DND-41 (cell line): ENCODE data around the gene TAF1L.
"Not testable (repeated sequence)": the region's sequence is repeated elsewhere in the genome, so short reads cannot be mapped to it uniquely, and the experiment has no call there.

ENCODE experiments used
- ATAC-seq: fragments of 200-7000 bp; cut with Tn5 transposase; 3 replicates; pipeline ENCODE4 v1.9.1; 2021; ENCODE audit warnings: low read depth; ENCODE audit not compliant: insufficient read depth
- DNase-seq: peaks from one replicate; pipeline ENCODE4 v3.0.0-alpha.2; 2020
- H2AFZ ChIP-seq: 2 replicates; pipeline ENCODE4 v1.6.0; 2012; ENCODE audit warnings: low read depth, low read length
- H3K27ac ChIP-seq: 2 replicates; pipeline ENCODE4 v1.5.1; 2012; ENCODE audit warnings: low read length, inconsistent platforms
- H3K27me3 ChIP-seq: fragments of 200-600 bp; sonication (generic); 2 replicates; pipeline ENCODE4 v1.6.0; 2012; ENCODE audit warnings: low read length, mild to moderate bottlenecking, inconsistent platforms; ENCODE audit not compliant: insufficient read depth, poor library complexity
- H3K36me3 ChIP-seq: 2 replicates; pipeline ENCODE4 v1.5.1; 2012; ENCODE audit warnings: low read length, inconsistent platforms; ENCODE audit not compliant: insufficient read depth
- H3K4me1 ChIP-seq: 2 replicates; pipeline ENCODE4 v1.5.1; 2012; ENCODE audit warnings: mild to moderate bottlenecking, low read length; ENCODE audit not compliant: insufficient read depth
- H3K4me2 ChIP-seq: 2 replicates; pipeline ENCODE4 v1.6.0; 2012; ENCODE audit warnings: mild to moderate bottlenecking, moderate library complexity, low read length, inconsistent platforms; ENCODE audit not compliant: insufficient read depth
- H3K4me3 ChIP-seq, 2 experiments: fragments of 200-600 bp in 1 of 2; shearing (Covaris generic) in 1 of 2; 2 replicates each; pipeline ENCODE4 v1.5.1; 2012 to 2016; ENCODE audit warnings: inconsistent platforms in 2 of 2, low read length in 2 of 2, mild to moderate bottlenecking in 2 of 2, low read depth in 1 of 2, moderate library complexity in 1 of 2
- H3K79me2 ChIP-seq: 2 replicates; pipeline ENCODE4 v1.6.0; 2012; ENCODE audit warnings: low read length, inconsistent platforms; ENCODE audit not compliant: insufficient read depth
- H3K9ac ChIP-seq: 2 replicates; pipeline ENCODE4 v1.6.0; 2012; ENCODE audit warnings: low read depth, mild to moderate bottlenecking, inconsistent platforms, low read length, moderate library complexity
- H3K9me3 ChIP-seq: 2 replicates; pipeline ENCODE4 v1.5.1; 2012; ENCODE audit warnings: low read length, moderate library complexity, mild to moderate bottlenecking, inconsistent platforms; ENCODE audit not compliant: insufficient read depth, severe bottlenecking
- H4K20me1 ChIP-seq: 2 replicates; pipeline ENCODE4 v1.6.0; 2012; ENCODE audit warnings: low read length; ENCODE audit not compliant: insufficient read depth
- CTCF ChIP-seq: IDR thresholded peaks from 2 replicates; pipeline ENCODE4 v1.5.1; 2012; ENCODE audit warnings: borderline replicate concordance, low read length, moderate library complexity, mild to moderate bottlenecking; ENCODE audit not compliant: poor library complexity, severe bottlenecking; ENCODE audit errors: extremely low read depth
- EZH2 ChIP-seq: IDR thresholded peaks from 3 replicates; pipeline ENCODE4 v1.6.1; 2012; ENCODE audit warnings: borderline replicate concordance, low read depth, mild to moderate bottlenecking, moderate library complexity, low read length, inconsistent platforms; ENCODE audit not compliant: severe bottlenecking

TAF1L gene

DNA sequence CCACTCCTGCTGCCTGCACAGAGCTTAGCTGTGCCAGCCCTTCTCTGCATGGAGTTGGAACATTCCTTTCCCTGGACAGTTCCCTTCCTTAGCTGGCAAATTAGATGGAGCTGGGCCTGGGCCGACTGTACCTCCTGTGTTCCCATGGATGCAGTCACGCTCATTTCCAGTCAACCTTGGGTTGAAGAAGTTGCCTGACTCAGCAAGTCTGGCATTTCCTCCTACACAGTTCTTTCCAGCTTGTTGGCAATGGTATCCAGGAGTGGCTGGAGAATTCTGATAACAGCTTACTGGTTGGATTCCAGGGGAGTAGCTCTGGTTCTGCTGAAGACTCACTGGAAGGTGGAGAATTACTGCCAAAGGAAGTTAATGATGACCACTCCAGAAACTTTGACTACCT lies 9.2 kb upstream of the TAF1L start:
- Histone ChIP-seq H3K4me1 (no peaks in the 10 kb centered on the region), H3K27me3 (no peaks in the 10 kb centered on the region), H3K9me3 (no peaks in the 10 kb centered on the region), H2AFZ (no peak overlapping the region), H3K36me3 (no peaks in the 10 kb centered on the region), H3K4me2 (no peak overlapping the region), H3K27ac (no peak overlapping the region), H4K20me1 (no peaks in the 10 kb centered on the region), H3K9ac (no peak overlapping the region), H3K79me2 (no peaks in the 10 kb centered on the region), H3K4me3 (no peak overlapping the region)
- DNase-seq (no peak), ATAC-seq (no peak)
- no peak for TF ChIP-seq CTCF
- TF ChIP-seq EZH2, result no peak

GRCh38 chr9:32633151-32633550 lies 2.3 kb downstream of the TAF1L start:
- H3K36me3 ChIP-seq, H3K4me1 ChIP-seq, H3K27ac ChIP-seq, H3K4me2 ChIP-seq, H3K27me3 ChIP-seq, ATAC-seq, H3K9ac ChIP-seq, DNase-seq, H4K20me1 ChIP-seq, H3K9me3 ChIP-seq, H3K4me3 ChIP-seq, H3K79me2 ChIP-seq, H2AFZ ChIP-seq: not testable (repeated sequence)

GRCh38 chr9:32631991-32632390 lies 3.5 kb downstream of the TAF1L start:
- H3K36me3 ChIP-seq, result no peaks in the 10 kb centered on the region
- H2AFZ ChIP-seq, result no peak overlapping the region
- no peaks in the 10 kb centered on the region for H3K27me3 ChIP-seq
- no peaks in the 10 kb centered on the region for H3K4me1 ChIP-seq
- H3K27ac ChIP-seq, result no peak overlapping the region
- no peak for TF ChIP-seq EZH2
- no peaks in the 10 kb centered on the region for H3K79me2 ChIP-seq
- no peak overlapping the region for H3K4me3 ChIP-seq
- no peaks in the 10 kb centered on the region for H4K20me1 ChIP-seq
- ATAC-seq (no peak), DNase-seq (no peak)
- H3K4me2 ChIP-seq, result no peak overlapping the region
- no peaks in the 10 kb centered on the region for H3K9me3 ChIP-seq
- no peak overlapping the region for H3K9ac ChIP-seq

DNA sequence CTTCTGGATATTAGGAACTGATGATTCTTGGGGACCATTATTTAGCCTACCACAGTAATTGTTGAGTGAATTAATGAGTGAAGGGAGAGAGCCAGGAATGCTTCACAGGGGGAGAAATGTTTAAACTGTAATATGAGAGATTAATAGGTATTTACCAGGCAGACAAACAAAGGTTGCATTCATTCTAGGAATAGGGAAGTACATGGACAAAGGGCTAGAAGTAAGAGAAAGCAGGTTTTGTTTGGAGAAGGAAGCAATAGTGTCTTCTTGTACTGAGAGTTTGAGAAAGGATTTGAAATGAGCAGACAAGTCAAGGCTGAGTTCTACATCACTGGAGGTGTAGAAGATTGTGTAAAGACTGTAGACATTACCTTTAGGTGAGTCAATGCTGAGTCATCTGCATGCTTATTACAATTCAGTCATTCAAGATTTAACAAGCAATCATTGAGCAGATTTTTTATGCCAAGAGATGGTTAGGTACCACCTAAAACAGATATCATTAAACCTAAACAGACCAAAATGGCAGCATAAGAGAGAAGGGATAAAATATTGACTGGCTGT lies 8.0 kb downstream of the TAF1L start:
- Histone ChIP-seq H3K9ac (no peak overlapping the region), H4K20me1 (no peaks in the 10 kb centered on the region), H3K27ac (no peak overlapping the region), H3K79me2 (no peaks in the 10 kb centered on the region), H3K4me1 (no peaks in the 10 kb centered on the region), H3K4me2 (no peak overlapping the region), H3K9me3 (no peaks in the 10 kb centered on the region), H3K27me3 (no peaks in the 10 kb centered on the region), H2AFZ (no peak overlapping the region), H3K36me3 (no peaks in the 10 kb centered on the region), H3K4me3 (no peak overlapping the region)
- TF ChIP-seq EZH2 (no peak), CTCF (no peak)
- DNase-seq, result no peak
- no peak for ATAC-seq
